Gastroesophageal sphincter (tissue), 3 donors: ENCODE results near the gene TBXT.

Experiments
- POLR2A ChIP-seq, 2 donors: fragments of 450-650 bp; IDR thresholded peaks; one replicate each; pipeline ENCODE4 v1.6.1; 2017; ENCODE audit warnings: antibody characterized with exemption in 2 of 2, mild to moderate bottlenecking in 2 of 2, moderate library complexity in 1 of 2
- POLR2AphosphoS5 ChIP-seq: sonication (generic); formaldehyde crosslinking; IDR thresholded peaks from one replicate; pipeline ENCODE4 v1.6.1; 2017; ENCODE audit warnings: antibody characterized with exemption
- TF ChIP-seq, protein P1 (sequence below), 4 experiments: fragments of 200-600 bp in 2 of 4; fragments of 450-650 bp in 2 of 4; sonication (generic) in 1 of 4; IDR thresholded peaks; one replicate each; pipeline ENCODE4 v1.5.1; 2017 to 2019; ENCODE audit warnings: antibody characterized with exemption in 4 of 4, mild to moderate bottlenecking in 2 of 4, moderate library complexity in 2 of 4

DNA sequence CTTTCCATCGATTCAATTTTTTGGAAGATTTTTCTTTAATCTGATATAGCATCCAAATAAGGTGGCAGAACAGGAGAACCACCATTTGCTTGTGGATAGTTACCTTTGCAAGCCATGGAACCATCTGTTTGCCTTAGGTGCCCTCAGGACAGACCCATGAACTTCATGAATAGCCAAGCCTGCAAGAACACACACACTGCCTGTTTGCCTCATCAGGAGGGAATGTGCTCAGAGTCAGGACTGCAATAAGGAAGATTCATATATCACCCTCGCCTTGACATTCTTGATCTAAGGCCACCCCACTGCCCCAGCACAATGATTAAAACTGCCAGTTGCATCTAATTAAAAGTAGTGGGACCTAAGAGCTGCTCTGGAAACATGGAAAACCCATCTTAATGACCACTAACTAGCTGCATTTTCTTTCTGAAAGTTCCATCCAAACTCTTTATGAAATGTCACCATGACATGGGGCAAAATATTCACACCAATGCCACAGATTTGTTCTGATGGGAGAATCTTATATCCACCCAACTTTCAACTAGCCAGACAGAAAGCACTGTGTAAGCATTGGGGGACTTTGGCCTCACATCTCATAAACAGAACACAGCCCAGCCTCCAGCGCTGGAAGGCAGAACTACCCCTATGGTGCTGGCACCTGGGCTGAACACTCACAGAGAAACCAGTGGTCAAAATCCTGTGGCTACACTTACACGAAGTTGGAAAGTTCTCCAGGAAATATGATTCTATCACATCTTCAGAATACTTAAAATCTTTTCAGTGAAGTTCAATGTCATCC is 48.3 kb downstream of the TBXT start:
- TF ChIP-seq, protein P1, sequence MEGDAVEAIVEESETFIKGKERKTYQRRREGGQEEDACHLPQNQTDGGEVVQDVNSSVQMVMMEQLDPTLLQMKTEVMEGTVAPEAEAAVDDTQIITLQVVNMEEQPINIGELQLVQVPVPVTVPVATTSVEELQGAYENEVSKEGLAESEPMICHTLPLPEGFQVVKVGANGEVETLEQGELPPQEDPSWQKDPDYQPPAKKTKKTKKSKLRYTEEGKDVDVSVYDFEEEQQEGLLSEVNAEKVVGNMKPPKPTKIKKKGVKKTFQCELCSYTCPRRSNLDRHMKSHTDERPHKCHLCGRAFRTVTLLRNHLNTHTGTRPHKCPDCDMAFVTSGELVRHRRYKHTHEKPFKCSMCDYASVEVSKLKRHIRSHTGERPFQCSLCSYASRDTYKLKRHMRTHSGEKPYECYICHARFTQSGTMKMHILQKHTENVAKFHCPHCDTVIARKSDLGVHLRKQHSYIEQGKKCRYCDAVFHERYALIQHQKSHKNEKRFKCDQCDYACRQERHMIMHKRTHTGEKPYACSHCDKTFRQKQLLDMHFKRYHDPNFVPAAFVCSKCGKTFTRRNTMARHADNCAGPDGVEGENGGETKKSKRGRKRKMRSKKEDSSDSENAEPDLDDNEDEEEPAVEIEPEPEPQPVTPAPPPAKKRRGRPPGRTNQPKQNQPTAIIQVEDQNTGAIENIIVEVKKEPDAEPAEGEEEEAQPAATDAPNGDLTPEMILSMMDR (IDR thresholded peaks at IDR 0.05): no peak
- no peak for TF ChIP-seq POLR2AphosphoS5
- TF ChIP-seq POLR2A (IDR thresholded peaks at IDR 0.05): no peak
